NCI-H524 (cell line): Measurements from ENCODE around the gene TRAPPC4.

Experiments used
- DNase-seq, 2 experiments: peaks; one replicate each; lab custom pipeline; 2025; lab: John Stamatoyannopoulos, UW

The TRAPPC4 gene

GRCh38 chr11:119067371-119068222, 49.0 kb downstream of the TRAPPC4 start, which contains the start of gene VPS11:
TSS of gene VPS11 (plus strand) at chr11:119067818. CDS start at chr11:119067824, 6 bp downstream.
- DNase-seq = peak; percentile 84 to 95
